NT2/D1 (cell line): ENCODE measurements around the gene GALNT9.

Source experiments
- SUZ12 ChIP-seq: IDR thresholded peaks from 2 replicates; pipeline ENCODE4 v1.6.1; 2011; ENCODE audit not compliant: insufficient read length, insufficient read depth; ENCODE audit errors: extremely low read depth
- YY1 ChIP-seq: IDR thresholded peaks from 2 replicates; pipeline ENCODE4 v1.6.1; 2011; ENCODE audit not compliant: insufficient read length, insufficient read depth
- ZNF274 ChIP-seq: IDR thresholded peaks from 2 replicates; pipeline ENCODE4 v1.6.1; 2011; ENCODE audit warnings: mild to moderate bottlenecking, low read depth, low read length

DNA sequence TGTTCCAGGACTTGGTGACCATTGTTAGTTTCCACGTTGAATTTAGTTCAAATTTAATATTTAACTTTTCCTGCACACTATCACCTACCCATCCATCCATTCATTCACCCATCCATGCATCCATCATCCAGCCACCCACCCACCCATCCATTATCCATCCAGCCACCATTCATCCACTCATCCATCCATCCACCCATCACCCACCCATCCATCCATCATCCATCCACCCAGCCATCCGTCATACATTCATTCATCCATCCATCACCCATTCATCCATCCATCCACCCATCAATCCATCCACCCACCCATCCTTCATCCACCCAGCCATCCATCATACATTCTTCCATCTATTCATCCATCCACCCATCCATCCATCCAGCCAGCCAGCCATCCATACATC is 163.3 kb downstream of the GALNT9 start:
- TF ChIP-seq YY1, result no peak
- TF ChIP-seq ZNF274, result no peak
- no peak for TF ChIP-seq SUZ12
